ENCODE results near the gene PNMA8A. TPM values are rescaled to one million over a fixed set of nuclear protein-coding genes. Genes with fewer than 3 reads are reported as not detected.

The PNMA8A gene
- polyA plus RNA-seq, 1 of the 3 experiments (the other 2 are of a cell fraction): 10.2 TPM

DNA sequence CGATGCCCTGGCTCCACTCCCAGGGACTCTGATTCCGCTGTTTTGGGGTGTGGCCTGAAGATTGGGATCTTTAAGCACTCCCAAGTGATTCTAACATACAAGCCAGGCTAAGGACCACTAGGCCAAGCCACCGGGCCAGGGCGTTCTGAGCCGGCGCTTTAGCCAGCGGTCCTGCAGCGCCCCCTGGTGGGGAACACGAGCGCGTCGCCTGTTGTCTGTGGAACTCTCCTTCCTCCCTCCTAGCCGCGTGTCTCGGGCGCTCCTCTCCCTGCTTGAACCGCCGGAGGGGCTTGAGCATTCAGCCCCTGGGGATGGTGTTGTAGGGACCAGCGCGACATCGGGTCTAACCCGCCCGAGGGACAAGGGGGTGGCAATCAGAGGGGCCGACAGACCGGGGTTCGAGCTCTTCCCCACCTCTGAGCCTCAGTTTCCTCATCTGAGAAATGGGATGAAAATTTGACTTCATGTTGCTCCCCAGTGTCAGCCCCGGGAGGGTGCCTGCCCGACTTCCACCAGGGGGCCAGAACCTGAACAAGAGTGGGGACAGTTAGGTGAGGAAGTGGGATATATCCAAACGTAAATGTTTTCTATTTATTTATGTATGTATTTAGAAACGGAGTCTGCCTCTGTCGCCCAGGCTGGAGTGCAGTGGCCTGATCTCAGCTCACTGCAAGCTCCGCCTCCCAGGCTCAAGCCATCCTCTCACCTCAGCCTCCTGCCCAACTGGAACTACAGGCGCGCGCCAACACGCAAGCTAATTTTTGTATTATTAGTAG, 42.3 kb upstream of the PNMA8A start (continued):
- no peak for TF ChIP-seq FOSL2 (IDR thresholded peaks at IDR 0.05; ENCODE audit: borderline replicate concordance, low read depth)
- TF ChIP-seq, protein P1, sequence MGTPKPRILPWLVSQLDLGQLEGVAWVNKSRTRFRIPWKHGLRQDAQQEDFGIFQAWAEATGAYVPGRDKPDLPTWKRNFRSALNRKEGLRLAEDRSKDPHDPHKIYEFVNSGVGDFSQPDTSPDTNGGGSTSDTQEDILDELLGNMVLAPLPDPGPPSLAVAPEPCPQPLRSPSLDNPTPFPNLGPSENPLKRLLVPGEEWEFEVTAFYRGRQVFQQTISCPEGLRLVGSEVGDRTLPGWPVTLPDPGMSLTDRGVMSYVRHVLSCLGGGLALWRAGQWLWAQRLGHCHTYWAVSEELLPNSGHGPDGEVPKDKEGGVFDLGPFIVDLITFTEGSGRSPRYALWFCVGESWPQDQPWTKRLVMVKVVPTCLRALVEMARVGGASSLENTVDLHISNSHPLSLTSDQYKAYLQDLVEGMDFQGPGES (IDR thresholded peaks at IDR 0.05; ENCODE audit: low read depth, low read length): no peak
- TF ChIP-seq JUND (IDR thresholded peaks at IDR 0.05): no peak
- TF ChIP-seq, protein P2, sequence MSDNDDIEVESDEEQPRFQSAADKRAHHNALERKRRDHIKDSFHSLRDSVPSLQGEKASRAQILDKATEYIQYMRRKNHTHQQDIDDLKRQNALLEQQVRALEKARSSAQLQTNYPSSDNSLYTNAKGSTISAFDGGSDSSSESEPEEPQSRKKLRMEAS (IDR thresholded peaks at IDR 0.05; ENCODE audit: low read depth): 0 out of 2 replicates have a peak, but pooled peaks have one; percentile 49
- TF ChIP-seq RXRA (IDR thresholded peaks at IDR 0.05; ENCODE audit: borderline replicate concordance, low read depth): no peak
- no peak for TF ChIP-seq YY1 (IDR thresholded peaks at IDR 0.05; ENCODE audit: low read depth)
- TF ChIP-seq FOXJ3 (CRISPR knock-in tag; IDR thresholded peaks at IDR 0.05): no peak
- TF ChIP-seq, protein P3, sequence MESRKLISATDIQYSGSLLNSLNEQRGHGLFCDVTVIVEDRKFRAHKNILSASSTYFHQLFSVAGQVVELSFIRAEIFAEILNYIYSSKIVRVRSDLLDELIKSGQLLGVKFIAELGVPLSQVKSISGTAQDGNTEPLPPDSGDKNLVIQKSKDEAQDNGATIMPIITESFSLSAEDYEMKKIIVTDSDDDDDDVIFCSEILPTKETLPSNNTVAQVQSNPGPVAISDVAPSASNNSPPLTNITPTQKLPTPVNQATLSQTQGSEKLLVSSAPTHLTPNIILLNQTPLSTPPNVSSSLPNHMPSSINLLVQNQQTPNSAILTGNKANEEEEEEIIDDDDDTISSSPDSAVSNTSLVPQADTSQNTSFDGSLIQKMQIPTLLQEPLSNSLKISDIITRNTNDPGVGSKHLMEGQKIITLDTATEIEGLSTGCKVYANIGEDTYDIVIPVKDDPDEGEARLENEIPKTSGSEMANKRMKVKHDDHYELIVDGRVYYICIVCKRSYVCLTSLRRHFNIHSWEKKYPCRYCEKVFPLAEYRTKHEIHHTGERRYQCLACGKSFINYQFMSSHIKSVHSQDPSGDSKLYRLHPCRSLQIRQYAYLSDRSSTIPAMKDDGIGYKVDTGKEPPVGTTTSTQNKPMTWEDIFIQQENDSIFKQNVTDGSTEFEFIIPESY (IDR thresholded peaks at IDR 0.05; ENCODE audit: borderline replicate concordance, low read depth): no peak
- TF ChIP-seq, protein P4, sequence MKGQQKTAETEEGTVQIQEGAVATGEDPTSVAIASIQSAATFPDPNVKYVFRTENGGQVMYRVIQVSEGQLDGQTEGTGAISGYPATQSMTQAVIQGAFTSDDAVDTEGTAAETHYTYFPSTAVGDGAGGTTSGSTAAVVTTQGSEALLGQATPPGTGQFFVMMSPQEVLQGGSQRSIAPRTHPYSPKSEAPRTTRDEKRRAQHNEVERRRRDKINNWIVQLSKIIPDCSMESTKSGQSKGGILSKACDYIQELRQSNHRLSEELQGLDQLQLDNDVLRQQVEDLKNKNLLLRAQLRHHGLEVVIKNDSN (IDR thresholded peaks at IDR 0.05; ENCODE audit: borderline replicate concordance, low read depth): no peak
- peak; percentile 94 for TF ChIP-seq RAD21 (IDR thresholded peaks at IDR 0.05; ENCODE audit: low read length)

DNA sequence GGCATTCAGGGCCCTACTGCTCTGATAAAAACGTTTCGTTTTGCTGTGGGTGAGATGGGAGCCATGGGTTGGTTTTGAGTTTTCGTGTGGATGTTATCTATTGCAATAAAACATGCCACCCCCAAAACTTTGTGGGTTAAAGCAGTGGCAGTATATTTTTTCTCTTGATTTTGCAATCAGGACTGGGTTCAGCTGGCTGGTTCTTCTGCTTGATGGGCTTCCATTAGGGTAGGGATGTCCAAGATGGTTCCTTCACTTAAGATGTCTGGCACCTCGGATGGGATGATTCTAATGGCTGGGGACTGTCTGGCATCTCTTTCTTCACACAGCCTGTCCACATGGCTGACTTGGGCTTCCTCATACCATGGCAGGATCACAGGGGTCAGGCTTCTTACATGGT, 39.9 kb upstream of the PNMA8A start:
- DNase-seq: no peak

More for the DNA sequence above, 39.9 kb upstream of the PNMA8A start:
- H3K9me3 ChIP-seq: no peaks in the 10 kb centered on the region
- H3K27ac ChIP-seq (ENCODE audit: low read depth in 2 of 2, low read length in 1 of 2): no peak overlapping the region
- TF ChIP-seq TCF12 (IDR thresholded peaks at IDR 0.05): no peak
- TF ChIP-seq RFX5 (IDR thresholded peaks at IDR 0.05; ENCODE audit: low read length): no peak
- TF ChIP-seq RCOR1 (IDR thresholded peaks at IDR 0.05; ENCODE audit: low read length): no peak
- TF ChIP-seq EP300 (IDR thresholded peaks at IDR 0.05; ENCODE audit: borderline replicate concordance in 1 of 2, low read depth in 1 of 2, low read length in 1 of 2): no peak
- TF ChIP-seq NRF1 (IDR thresholded peaks at IDR 0.05; ENCODE audit: low read depth, low read length): no peak
- no peak for TF ChIP-seq POLR2AphosphoS5 (IDR thresholded peaks at IDR 0.05; ENCODE audit: low read depth, low read length)
- TF ChIP-seq NFIC (IDR thresholded peaks at IDR 0.05; ENCODE audit: borderline replicate concordance): no peak
- TF ChIP-seq JUND (IDR thresholded peaks at IDR 0.05): no peak
- no peak for TF ChIP-seq SMC3 (IDR thresholded peaks at IDR 0.05; ENCODE audit: low read depth, low read length)
- TF ChIP-seq, protein P2 (IDR thresholded peaks at IDR 0.05; ENCODE audit: low read depth): no peak
- TF ChIP-seq MEF2A (IDR thresholded peaks at IDR 0.05; ENCODE audit: borderline replicate concordance, low read depth): no peak
- no peak for TF ChIP-seq ELF1 (IDR thresholded peaks at IDR 0.05)
- no peak for TF ChIP-seq SIN3A (IDR thresholded peaks at IDR 0.05; ENCODE audit: borderline replicate concordance, low read depth, low read length)
- TF ChIP-seq, protein P1 (IDR thresholded peaks at IDR 0.05; ENCODE audit: low read depth, low read length): no peak
- no peak overlapping the region for H3K4me2 ChIP-seq
- H4K20me1 ChIP-seq (ENCODE audit: insufficient read depth): no peaks in the 10 kb centered on the region
- H2AFZ ChIP-seq (ENCODE audit: low read depth): no peak overlapping the region
- no peaks in the 10 kb centered on the region for H3K36me3 ChIP-seq (replicated peaks in 1 of 2; ENCODE audit: control insufficient read depth in 1 of 2, insufficient read depth in 2 of 2, low read length in 1 of 2)
- no peak overlapping the region for H3K4me3 ChIP-seq (ENCODE audit: low read depth in 2 of 2, low read length in 1 of 2)
- no peaks in the 10 kb centered on the region for H3K27me3 ChIP-seq (ENCODE audit: insufficient read depth)
- POLR2A ChIA-PET: no interaction called here
- no peaks in the 10 kb centered on the region for H3K4me1 ChIP-seq (ENCODE audit: control insufficient read depth in 1 of 2, insufficient read depth in 2 of 2, low read depth in 1 of 2, low read length in 1 of 2)
- no peak overlapping the region for H3K9ac ChIP-seq
- H3F3A ChIP-seq (replicated peaks; ENCODE audit: insufficient read depth): no peaks in the 10 kb centered on the region
- WGBS (ENCODE audit: low lambda C conversion rate): 40% methylated on average over 4 of the region's 4 CpGs
- CTCF ChIA-PET: interaction anchor here (0.7 to 9.7 kb wide), 8 partner anchors 17 to 1089 kb away, joined by 3 to 134 read pairs (median 42); no protein-coding TSS in a partner anchor
- no peaks in the 10 kb centered on the region for H3K79me2 ChIP-seq (ENCODE audit: insufficient read depth)
- no peaks in the 10 kb centered on the region for H3K9me2 ChIP-seq
